H1 (cell line): ENCODE results near the gene CACNA1G. TPM values are rescaled to one million over a fixed set of nuclear protein-coding genes. Genes with fewer than 3 reads are reported as not detected.

Experiments used
- CTCF ChIA-PET: fragments of 300-600 bp; sonication (Branson Sonifier 250); formaldehyde crosslinking; loops from one replicate; lab custom pipeline; 2021; ENCODE audit not compliant: partially characterized antibody; lab: Charles Lee
- POLR2A ChIA-PET: fragments of 300-600 bp; sonication (Branson Sonifier 250); formaldehyde crosslinking; loops from one replicate; lab custom pipeline; 2021; ENCODE audit warnings: inconsistent platforms; ENCODE audit not compliant: partially characterized antibody; lab: Charles Lee
- DNase-seq, 2 experiments: peaks; one replicate each; pipeline versions ENCODE4 v3.0.0 to v3.0.0-alpha.2; 2010 to 2022; ENCODE audit warnings: low spot score in 2 of 2, low read depth in 1 of 2, mixed read lengths in 1 of 2
- FAIRE-seq: peaks from 2 replicates; lab custom pipeline; 2011; peaks lifted over from hg19 to GRCh38; lab: Jason Lieb, UNC
- H2AFZ ChIP-seq: 2 replicates; pipeline ENCODE4 v1.8.1; 2012; ENCODE audit warnings: low read length, inconsistent platforms
- H2AK5ac ChIP-seq: 2 replicates; pipeline ENCODE4 v1.6.1; 2013; ENCODE audit warnings: low read depth, low read length
- H2BK120ac ChIP-seq: replicated peaks from 2 replicates; pipeline ENCODE3; 2013; ENCODE audit warnings: low read depth, low read length, inconsistent platforms
- H2BK12ac ChIP-seq: 2 replicates; pipeline ENCODE4 v1.6.1; 2013; ENCODE audit warnings: low read depth, low read length
- H2BK15ac ChIP-seq: 2 replicates; pipeline ENCODE4 v1.6.1; 2013; ENCODE audit warnings: low read length
- H2BK20ac ChIP-seq: 2 replicates; pipeline ENCODE4 v1.6.1; 2013; ENCODE audit warnings: low read length
- H2BK5ac ChIP-seq: 2 replicates; pipeline ENCODE4 v1.6.1; 2013; ENCODE audit warnings: low read depth, low read length
- H3K14ac ChIP-seq: 2 replicates; pipeline ENCODE4 v1.6.1; 2013; ENCODE audit warnings: inconsistent platforms; ENCODE audit not compliant: insufficient read length
- H3K18ac ChIP-seq: 2 replicates; pipeline ENCODE4 v1.6.1; 2013; ENCODE audit warnings: low read length; ENCODE audit errors: extremely low read depth
- H3K23ac ChIP-seq: 2 replicates; pipeline ENCODE4 v1.6.1; 2013; ENCODE audit warnings: inconsistent platforms; ENCODE audit not compliant: insufficient read length
- H3K23me2 ChIP-seq: 2 replicates; pipeline ENCODE4 v1.6.1; 2013; ENCODE audit warnings: low read depth, low read length
- H3K27ac ChIP-seq: 2 replicates; pipeline ENCODE4 v1.6.1; 2011; ENCODE audit warnings: low read depth, low read length, inconsistent platforms
- H3K27me3 ChIP-seq, 4 experiments: replicated peaks in 1 of 4; 1 replicate in 1 of 4; 2 replicates in 3 of 4; pipeline versions ENCODE4 v1.6.1 to v1.8.1; 2011 to 2013; ENCODE audit warnings: low read length in 3 of 4, mild to moderate bottlenecking in 3 of 4, inconsistent platforms in 2 of 4, mixed read lengths in 2 of 4, moderate library complexity in 1 of 4; ENCODE audit not compliant: control insufficient read depth in 3 of 4, insufficient read depth in 3 of 4; ENCODE audit errors: extremely low read depth in 1 of 4
- H3K36me3 ChIP-seq, 4 experiments: 2 replicates each; pipeline versions ENCODE4 v1.6.1 to v1.8.1; 2011 to 2013; ENCODE audit warnings: mild to moderate bottlenecking in 4 of 4, low read length in 3 of 4, moderate library complexity in 2 of 4, control low read depth in 1 of 4, inconsistent platforms in 1 of 4; ENCODE audit not compliant: insufficient read depth in 4 of 4, control insufficient read depth in 2 of 4
- H3K4ac ChIP-seq: replicated peaks from 2 replicates; pipeline ENCODE3; 2013; ENCODE audit warnings: low read length, low read depth, mixed read lengths, inconsistent platforms; ENCODE audit not compliant: insufficient read length
- H3K4me1 ChIP-seq, 4 experiments: replicated peaks in 1 of 4; 1 replicate in 1 of 4; 2 replicates in 3 of 4; pipeline versions ENCODE4 v1.6.1 to v1.8.1; 2011 to 2013; ENCODE audit warnings: low read length in 3 of 4, inconsistent platforms in 2 of 4, mixed read lengths in 1 of 4; ENCODE audit not compliant: insufficient read depth in 4 of 4, control insufficient read depth in 3 of 4
- H3K4me2 ChIP-seq, 2 experiments: 2 replicates each; pipeline versions ENCODE4 v1.6.1 to v1.8.1; 2011 to 2013; ENCODE audit warnings: low read depth in 2 of 2, low read length in 2 of 2, control low read depth in 1 of 2, inconsistent platforms in 1 of 2, mild to moderate bottlenecking in 1 of 2; ENCODE audit not compliant: insufficient read depth in 1 of 2
- H3K4me3 ChIP-seq, 4 experiments: fragments of 200-600, 300-600 bp in 1 of 4; sonication (generic), shearing (Covaris generic), sonication (Bioruptor Twin) in 1 of 4; 2 replicates each; pipeline versions ENCODE4 v1.5.1 to v1.8.1; 2011 to 2016; ENCODE audit warnings: low read length in 4 of 4, low read depth in 3 of 4, control low read depth in 2 of 4, inconsistent platforms in 2 of 4, mild to moderate bottlenecking in 2 of 4, mixed read lengths in 1 of 4, moderate library complexity in 1 of 4; ENCODE audit not compliant: insufficient read depth in 2 of 4; ENCODE audit errors: extremely low read depth in 1 of 4
- H3K56ac ChIP-seq: replicated peaks from 2 replicates; pipeline ENCODE3; 2013; ENCODE audit warnings: low read depth, mild to moderate bottlenecking, mixed read lengths, low read length, inconsistent platforms; ENCODE audit not compliant: insufficient read length
- H3K79me1 ChIP-seq: 2 replicates; pipeline ENCODE4 v1.6.1; 2013; ENCODE audit warnings: low read depth, low read length, control low read depth
- H3K79me2 ChIP-seq, 2 experiments: 2 replicates each; pipeline versions ENCODE4 v1.6.1 to v1.8.1; 2012 to 2013; ENCODE audit warnings: low read length in 2 of 2, mild to moderate bottlenecking in 2 of 2, inconsistent platforms in 1 of 2; ENCODE audit not compliant: insufficient read depth in 2 of 2, control insufficient read depth in 1 of 2
- H3K9ac ChIP-seq, 4 experiments: replicated peaks in 1 of 4; 1 replicate in 1 of 4; 2 replicates in 3 of 4; pipeline versions ENCODE4 v1.6.1 to v1.8.1; 2011 to 2013; ENCODE audit warnings: low read depth in 3 of 4, low read length in 3 of 4, control low read depth in 2 of 4, mild to moderate bottlenecking in 2 of 4, moderate library complexity in 2 of 4, inconsistent platforms in 1 of 4; ENCODE audit errors: extremely low read depth in 1 of 4
- H3K9me3 ChIP-seq, 2 experiments: 2 replicates each; pipeline versions ENCODE4 v1.6.1 to v1.8.1; 2012 to 2013; ENCODE audit warnings: mild to moderate bottlenecking in 2 of 2, moderate library complexity in 2 of 2, control low read depth in 1 of 2, inconsistent platforms in 1 of 2, low read depth in 1 of 2, low read length in 1 of 2, mixed read lengths in 1 of 2; ENCODE audit not compliant: insufficient read depth in 2 of 2
- H4K20me1 ChIP-seq, 2 experiments: replicated peaks in 1 of 2; 2 replicates each; pipeline versions ENCODE3 to v1.8.1; 2011 to 2013; ENCODE audit warnings: inconsistent platforms in 2 of 2, low read length in 2 of 2, mild to moderate bottlenecking in 1 of 2; ENCODE audit not compliant: insufficient read depth in 2 of 2, control insufficient read depth in 1 of 2
- H4K5ac ChIP-seq: 2 replicates; pipeline ENCODE4 v1.6.1; 2013; ENCODE audit warnings: low read length, low read depth, mixed read lengths, inconsistent platforms; ENCODE audit not compliant: insufficient read length
- H4K8ac ChIP-seq: 2 replicates; pipeline ENCODE4 v1.8.0; 2013; ENCODE audit warnings: mild to moderate bottlenecking, moderate library complexity, low read length, inconsistent platforms; ENCODE audit not compliant: insufficient read depth; ENCODE audit errors: extremely low read depth
- H4K91ac ChIP-seq: replicated peaks from 2 replicates; pipeline ENCODE3; 2013; ENCODE audit warnings: low read length, mixed read lengths, inconsistent platforms; ENCODE audit not compliant: insufficient read length
- EGR1 ChIP-seq: IDR thresholded peaks from 2 replicates; pipeline ENCODE4 v1.6.1; 2011; ENCODE audit warnings: low read depth, low read length, borderline replicate concordance
- GTF2F1 ChIP-seq: IDR thresholded peaks from 2 replicates; pipeline ENCODE4 v1.6.1; 2012; ENCODE audit warnings: low read depth, low read length, improper control_type of control experiment, borderline replicate concordance
- KDM5A ChIP-seq: fragments of 200-600 bp; IDR thresholded peaks from 2 replicates; pipeline ENCODE4 v1.7.1; 2012; ENCODE audit warnings: mild to moderate bottlenecking, low read length, inconsistent platforms, mixed read lengths
- POLR2A ChIP-seq, 2 experiments: IDR thresholded peaks; 1 replicate in 1 of 2; 2 replicates in 1 of 2; pipeline ENCODE4 v1.6.1; 2011; ENCODE audit warnings: low read depth in 2 of 2, low read length in 2 of 2, mild to moderate bottlenecking in 2 of 2; ENCODE audit errors: control extremely low read depth in 1 of 2
- POU5F1 ChIP-seq: IDR thresholded peaks from 2 replicates; pipeline ENCODE4 v1.6.1; 2011; ENCODE audit warnings: low read depth, mild to moderate bottlenecking, low read length, moderate library complexity
- TAF7 ChIP-seq: optimal IDR thresholded peaks from 2 replicates; pipeline ENCODE3; 2011; ENCODE audit warnings: low read depth, mild to moderate bottlenecking, inconsistent platforms, low read length, moderate library complexity, borderline replicate concordance
- WGBS, 2 experiments: shearing (Covaris generic) in 1 of 2; methylation state at CpG; one replicate each; pipeline versions ENCODE4 v1.1.6 to v1.1.7; 2013 to 2015; ENCODE audit warnings: low lambda C conversion rate in 2 of 2, mixed read lengths in 2 of 2, inconsistent platforms in 1 of 2, low coverage in 1 of 2, missing lambda C conversion rate in 1 of 2; ENCODE audit not compliant: insufficient replicate concordance in 2 of 2, insufficient coverage in 1 of 2, insufficient read length in 1 of 2; ENCODE audit errors: extremely low coverage in 1 of 2, missing lambda C conversion rate in 1 of 2; 5-methylcytosine and 5-hydroxymethylcytosine counted together
- polyA plus RNA-seq, 7 experiments: library from polyadenylated mRNA; depleted of rRNA in 3 of 7; stranded (reverse) in 5 of 7; unstranded in 2 of 7; fragments of >200 nt in 5 of 7; fragments of 200-250 nt in 2 of 7; gene quantifications; 1 replicate in 5 of 7; 2 replicates in 1 of 7; 4 replicates in 1 of 7; pipeline versions ENCODE4 v1.2.1 to v1.2.3, GENCODE V29; 2011 to 2013; ENCODE audit warnings: missing spikeins in 2 of 7, mixed read lengths in 2 of 7
- total RNA-seq: library from RNA; stranded (reverse); fragmentation: NEBNext Ultra II Directional; extraction: Animal tissue kit (Norgen Biotek cat#: 25700); gene quantifications from 2 replicates; pipeline ENCODE4 v1.2.1, GENCODE V29; 2021
- TF ChIP-seq, protein P1 (sequence below), 3 experiments: IDR thresholded peaks; 1 replicate in 2 of 3; 2 replicates in 1 of 3; pipeline versions ENCODE4 v1.5.1 to v1.6.1; 2011; ENCODE audit warnings: low read length in 3 of 3, mild to moderate bottlenecking in 3 of 3, inconsistent platforms in 2 of 3, low read depth in 1 of 3, moderate library complexity in 1 of 3; ENCODE audit not compliant: insufficient read depth in 1 of 3; ENCODE audit errors: control extremely low read depth in 1 of 3

CACNA1G gene
- total and polyA plus RNA-seq, 2 of the 8 experiments (the other 6 are each of a cell fraction or from before 2014, with no cell fraction given) = 2.9 to 4.9 TPM

- no peaks in the 10 kb centered on the region for H3K9me3 ChIP-seq
- H2BK120ac ChIP-seq = no peak overlapping the region
- H4K20me1 ChIP-seq = no peaks in the 10 kb centered on the region
- H3K4me3 ChIP-seq = no peak overlapping the region
- H4K5ac ChIP-seq = no peak overlapping the region
- no peak overlapping the region for H2BK12ac ChIP-seq
- H3K23ac ChIP-seq = no peak overlapping the region
- H4K91ac ChIP-seq = no peak overlapping the region
- H3K9ac ChIP-seq = 0 out of 7 replicates have a peak overlapping the region, but pooled peaks of 1 of the 4 experiments have one; percentile 9
- H4K8ac ChIP-seq = no peak overlapping the region
- no peaks in the 10 kb centered on the region for H3K79me1 ChIP-seq
- H3K4ac ChIP-seq = no peak overlapping the region
- H3K36me3 ChIP-seq = no peaks in the 10 kb centered on the region
- no peaks in the 10 kb centered on the region; a peak in 1 of 7 replicates for H3K27me3 ChIP-seq
- CTCF ChIA-PET = interaction anchor here (0.8 to 10.2 kb wide), 9 partner anchors 9 to 38 kb away, joined by 3 to 95 read pairs (median 4); no protein-coding TSS in a partner anchor
- no peak overlapping the region for H2AFZ ChIP-seq
- no peak overlapping the region for H2BK20ac ChIP-seq
- WGBS, 2 experiments = 83% methylated on average over 9 of the region's 9 CpGs; no CpG with 5 or more reads in 1 of the 2 experiments
- no peak overlapping the region for H3K14ac ChIP-seq
- no peak overlapping the region for H2AK5ac ChIP-seq
- H3K56ac ChIP-seq = no peak overlapping the region
- H3K18ac ChIP-seq = no peak overlapping the region
- H3K4me1 ChIP-seq = peaks cover 0 to 13% (median 5%) of the 10 kb centered on the region in 4 experiments; a peak in 6 of 7 replicates
- DNase-seq (no peak), FAIRE-seq (no peak)
- no peaks in the 10 kb centered on the region for H3K23me2 ChIP-seq
- no peak overlapping the region; the same call in 1 of the 2 replicates for H2BK15ac ChIP-seq
- H2BK5ac ChIP-seq = no peak overlapping the region
- H3K27ac ChIP-seq = no peak overlapping the region
- POLR2A ChIA-PET = no interaction called here
- H3K4me2 ChIP-seq = no peak overlapping the region
- no peaks in the 10 kb centered on the region for H3K79me2 ChIP-seq
- TF ChIP-seq TAF7 = no peak
- no peak for TF ChIP-seq EGR1
- TF ChIP-seq GTF2F1 = no peak
- no peak for TF ChIP-seq KDM5A
- TF ChIP-seq POU5F1 = no peak
- TF ChIP-seq, protein P1, sequence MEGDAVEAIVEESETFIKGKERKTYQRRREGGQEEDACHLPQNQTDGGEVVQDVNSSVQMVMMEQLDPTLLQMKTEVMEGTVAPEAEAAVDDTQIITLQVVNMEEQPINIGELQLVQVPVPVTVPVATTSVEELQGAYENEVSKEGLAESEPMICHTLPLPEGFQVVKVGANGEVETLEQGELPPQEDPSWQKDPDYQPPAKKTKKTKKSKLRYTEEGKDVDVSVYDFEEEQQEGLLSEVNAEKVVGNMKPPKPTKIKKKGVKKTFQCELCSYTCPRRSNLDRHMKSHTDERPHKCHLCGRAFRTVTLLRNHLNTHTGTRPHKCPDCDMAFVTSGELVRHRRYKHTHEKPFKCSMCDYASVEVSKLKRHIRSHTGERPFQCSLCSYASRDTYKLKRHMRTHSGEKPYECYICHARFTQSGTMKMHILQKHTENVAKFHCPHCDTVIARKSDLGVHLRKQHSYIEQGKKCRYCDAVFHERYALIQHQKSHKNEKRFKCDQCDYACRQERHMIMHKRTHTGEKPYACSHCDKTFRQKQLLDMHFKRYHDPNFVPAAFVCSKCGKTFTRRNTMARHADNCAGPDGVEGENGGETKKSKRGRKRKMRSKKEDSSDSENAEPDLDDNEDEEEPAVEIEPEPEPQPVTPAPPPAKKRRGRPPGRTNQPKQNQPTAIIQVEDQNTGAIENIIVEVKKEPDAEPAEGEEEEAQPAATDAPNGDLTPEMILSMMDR (IDR thresholded peaks at IDR 0.05; ENCODE audit: control extremely low read depth in 1 of 3, insufficient read depth in 1 of 3, low read depth in 1 of 3, low read length in 3 of 3) = no peak
- TF ChIP-seq POLR2A (IDR thresholded peaks at IDR 0.05; ENCODE audit: control extremely low read depth in 1 of 2, low read depth in 2 of 2, low read length in 2 of 2) = no peak
These were observed 27.1 kb downstream of the CACNA1G start for GRCh38 chr17:50587571-50587970.
